HG02973 (cell line): ENCODE measurements around the gene DDIAS.
"Not testable (repeated sequence)": the region's sequence is repeated elsewhere in the genome, so short reads cannot be mapped to it uniquely, and the experiment has no call there.

Experiments
- ATAC-seq: cut with Tn5 transposase; IDR thresholded peaks from one replicate; pipeline ENCODE4 v1.9.1; 2021; ENCODE audit warnings: moderate library complexity; ENCODE audit not compliant: unreplicated experiment

DDIAS gene

GRCh38 chr11:82901165-82901921 is at the start of gene DDIAS:
DDIAS (plus strand) TSS chr11:82901736; CDS start chr11:82914739, 13,003 bp downstream.
- ATAC-seq, result peak; percentile 62

DNA sequence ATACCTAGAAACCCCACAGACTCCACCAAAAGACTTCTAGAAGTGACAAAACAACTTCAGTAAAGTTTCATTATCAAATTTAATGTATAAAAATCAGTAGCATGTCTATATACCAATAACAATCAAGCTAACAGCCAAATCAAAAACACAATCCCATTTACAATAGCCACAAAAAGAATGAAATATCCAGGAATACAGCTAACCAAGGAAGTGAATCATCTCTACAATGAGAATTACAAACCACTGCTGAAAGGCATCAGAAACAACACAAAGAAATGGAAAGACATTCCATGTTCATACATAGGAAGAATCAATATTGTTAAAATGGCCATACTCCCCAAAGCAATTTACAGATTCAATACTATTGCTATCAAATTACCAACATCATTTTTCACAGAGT is 47.3 kb upstream of the DDIAS start:
- no peak for ATAC-seq

GRCh38 chr11:82854916-82855315 is 46.6 kb upstream of the DDIAS start:
- ATAC-seq, result not testable (repeated sequence)

GRCh38 chr11:82855616-82856015 is 45.9 kb upstream of the DDIAS start:
- ATAC-seq, result no peak

GRCh38 chr11:82857145-82857544 is 44.4 kb upstream of the DDIAS start:
- ATAC-seq, result no peak

DNA sequence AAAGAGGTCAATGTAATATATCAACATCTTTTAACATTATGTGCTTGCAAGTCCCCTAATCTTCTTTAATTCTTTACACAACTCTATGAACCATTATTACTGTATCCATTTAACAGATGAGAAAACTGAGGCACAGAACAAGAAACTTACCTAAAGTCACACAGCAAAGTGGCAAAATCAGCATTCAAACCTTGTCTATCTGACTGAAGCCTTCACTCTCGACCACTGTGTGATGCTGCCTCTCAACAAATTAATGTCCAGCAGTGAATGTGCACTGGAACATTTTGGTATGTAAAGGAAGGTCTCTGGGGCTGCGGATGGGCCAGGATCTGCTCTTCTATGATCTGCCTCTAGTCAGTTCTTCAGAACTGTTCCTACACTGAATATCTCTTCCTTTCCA is 43.4 kb upstream of the DDIAS start:
- ATAC-seq, result no peak

DNA sequence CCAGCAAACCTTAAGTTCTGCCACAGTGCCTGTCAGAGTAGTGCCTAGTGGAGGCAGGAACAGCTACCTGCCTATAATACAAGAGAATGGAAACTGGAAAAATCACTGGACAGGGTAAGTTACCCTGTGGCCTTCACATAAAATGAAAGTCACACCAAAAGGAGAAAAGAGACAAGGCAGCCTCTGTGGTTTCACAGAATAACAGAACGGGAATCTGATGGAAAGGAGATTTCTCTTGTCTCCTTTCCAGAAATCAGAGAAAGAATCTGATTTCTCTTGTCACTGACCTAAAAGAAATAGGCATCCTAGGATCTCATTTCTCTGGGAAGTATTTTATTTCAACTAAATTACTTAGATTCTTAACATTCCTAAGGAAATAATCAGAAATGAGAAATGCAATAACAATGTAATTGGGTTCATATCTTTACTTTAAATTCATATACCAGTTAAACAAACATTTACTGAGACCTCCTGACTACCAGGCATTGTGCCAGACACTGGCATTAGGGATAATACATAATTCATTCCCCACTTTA is 42.9 kb upstream of the DDIAS start:
- no peak for ATAC-seq

DNA sequence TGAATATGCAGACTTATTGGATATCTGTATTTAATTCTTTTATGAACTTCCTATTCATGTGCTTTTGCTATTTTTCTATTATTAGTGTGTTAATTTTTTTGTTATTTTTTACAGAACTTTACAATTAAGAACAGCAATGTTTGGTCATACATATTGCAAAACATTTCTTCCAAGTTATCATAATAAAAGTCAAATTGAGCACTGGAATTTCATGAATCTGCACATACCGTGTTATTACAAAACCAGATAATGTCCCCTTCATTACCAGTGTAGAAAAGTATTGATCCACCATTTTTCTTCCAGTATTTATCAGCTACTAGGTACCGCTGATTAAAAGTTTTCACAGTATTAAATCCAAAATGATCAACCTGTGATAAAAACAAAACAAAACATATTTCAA is 41.8 kb upstream of the DDIAS start:
- ATAC-seq, result no peak

GRCh38 chr11:82862379-82862778 is 39.2 kb upstream of the DDIAS start:
- ATAC-seq, result no peak

GRCh38 chr11:82863209-82863608 is 38.3 kb upstream of the DDIAS start:
- no peak for ATAC-seq

GRCh38 chr11:82864268-82864667 is 37.3 kb upstream of the DDIAS start:
- ATAC-seq, result no peak

- ATAC-seq, result no peak
These were observed 35.7 kb upstream of the DDIAS start for GRCh38 chr11:82865841-82866240.

- ATAC-seq, result no peak
These were observed 33.9 kb upstream of the DDIAS start for GRCh38 chr11:82867495-82868082.

- no peak for ATAC-seq
These were observed 31.9 kb upstream of the DDIAS start for GRCh38 chr11:82869657-82870056.

- ATAC-seq, result no peak
These were observed 29.9 kb upstream of the DDIAS start for GRCh38 chr11:82871646-82872045.

DNA sequence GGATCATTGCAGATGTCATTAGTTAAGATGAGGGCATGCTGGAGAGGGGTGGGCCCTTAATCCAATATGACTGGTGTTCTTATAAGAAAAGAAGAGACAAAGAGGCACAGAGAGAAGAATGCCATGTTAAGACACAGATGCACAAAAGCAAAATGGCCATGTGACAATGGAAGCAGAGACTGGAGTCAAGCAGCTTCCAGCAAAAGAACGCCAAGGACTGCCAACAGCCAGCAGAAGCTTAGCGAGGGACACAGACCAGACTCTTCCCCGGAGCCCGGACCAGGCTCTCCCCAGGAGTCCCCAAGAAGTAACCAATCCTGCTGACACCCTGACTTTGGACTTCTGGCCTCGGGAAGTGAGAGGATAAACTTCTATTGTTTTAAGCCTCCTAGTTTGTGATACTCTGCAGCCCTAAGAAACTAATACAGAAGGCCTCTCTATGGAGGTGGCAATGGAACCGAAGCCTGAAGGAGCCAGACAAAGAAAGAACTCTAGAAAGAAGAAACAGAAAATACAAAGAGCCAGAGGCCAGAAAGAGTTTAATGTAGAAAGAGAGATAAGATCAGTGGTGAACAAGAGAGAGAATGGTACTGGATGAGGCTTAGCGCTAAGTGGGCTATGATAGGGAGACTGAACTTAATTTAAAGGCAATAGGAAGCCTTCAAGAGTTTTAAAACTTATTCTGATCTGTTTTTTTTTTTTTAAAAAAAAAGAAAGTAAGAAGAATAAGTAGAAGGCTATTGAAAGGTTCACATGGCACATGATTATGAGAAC is 29.0 kb upstream of the DDIAS start:
- no peak for ATAC-seq

- no peak for ATAC-seq
These were observed 27.6 kb upstream of the DDIAS start for GRCh38 chr11:82873919-82874333.

DNA sequence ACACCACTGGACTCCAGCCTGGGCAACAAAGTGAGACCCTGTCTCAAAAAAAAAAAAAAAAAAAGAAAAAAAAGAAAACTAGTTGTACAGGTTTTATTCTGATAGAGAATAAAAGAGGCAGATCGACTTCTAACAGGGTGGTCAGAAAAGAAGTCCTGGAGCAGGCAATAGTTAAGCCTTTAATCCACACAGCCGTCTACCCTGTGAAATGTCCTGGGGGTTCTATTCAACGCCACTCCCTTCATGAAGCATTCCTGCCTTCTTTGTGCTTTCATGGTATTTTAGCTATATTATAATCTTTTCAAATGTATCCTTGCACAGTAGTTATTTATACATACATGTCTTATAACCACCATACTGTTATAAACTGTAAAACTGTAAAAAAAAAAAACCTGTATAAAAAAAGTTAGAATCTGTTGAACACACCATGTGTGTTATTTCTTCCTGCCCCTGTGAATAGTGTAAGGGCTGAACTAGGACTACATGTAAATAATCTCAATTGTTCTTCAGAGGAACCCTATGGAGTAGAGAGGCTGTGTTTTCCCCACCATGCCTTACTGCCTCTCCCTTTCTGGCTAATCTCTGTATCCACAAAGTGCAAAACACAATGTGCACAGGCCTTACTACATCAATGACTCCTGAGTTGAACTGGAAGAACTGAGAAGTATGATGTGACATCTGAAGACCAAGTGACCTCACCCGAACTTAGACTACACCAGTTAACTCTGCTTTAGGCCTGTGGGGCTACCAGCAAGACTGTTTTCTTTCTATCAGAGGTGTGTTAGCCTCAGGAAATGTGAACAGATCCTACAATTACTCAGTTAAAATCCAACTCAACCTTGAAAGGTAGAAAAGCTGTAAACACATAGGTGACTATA is 26.7 kb upstream of the DDIAS start:
- ATAC-seq, result no peak

GRCh38 chr11:82883853-82884252 is 17.7 kb upstream of the DDIAS start:
- ATAC-seq, result no peak

- ATAC-seq, result no peak
These were observed 12.2 kb upstream of the DDIAS start for GRCh38 chr11:82889133-82890001.
